GM23338 (cell line): ENCODE results near the gene SCGB3A2. TPM values are rescaled to one million over a fixed set of nuclear protein-coding genes. Genes with fewer than 3 reads are reported as not detected.

Experiments used
- ATAC-seq: fragments of 200-7000 bp; cut with Tn5 transposase; 3 replicates; pipeline ENCODE4 v1.9.1; 2020
- DNase-seq: peaks from one replicate; pipeline ENCODE4 v3.0.0-alpha.2; 2015; ENCODE audit warnings: low spot score
- H2AFZ ChIP-seq: fragments of 200-600 bp; sonication (generic); 2 replicates; pipeline ENCODE4 v1.8.0; 2016; ENCODE audit warnings: antibody characterized with exemption, mild to moderate bottlenecking, moderate library complexity
- H3F3A ChIP-seq: fragments of 200-600 bp; sonication (generic); replicated peaks from 2 replicates; pipeline ENCODE4 v1.8.0; 2017; ENCODE audit warnings: antibody characterized with exemption, mixed run types, low read depth
- H3K27ac ChIP-seq: fragments of 200-600 bp; sonication (generic); 2 replicates; pipeline ENCODE4 v1.6.1; 2016; ENCODE audit warnings: low read depth
- H3K27me3 ChIP-seq: fragments of 200-600 bp; sonication (generic); 2 replicates; pipeline ENCODE4 v1.8.0; 2016; ENCODE audit warnings: mild to moderate bottlenecking, mixed run types, moderate library complexity; ENCODE audit not compliant: insufficient read depth
- H3K36me3 ChIP-seq: fragments of 200-600 bp; sonication (generic); 2 replicates; pipeline ENCODE4 v1.8.0; 2016; ENCODE audit warnings: mild to moderate bottlenecking; ENCODE audit not compliant: insufficient read depth
- H3K4me1 ChIP-seq: fragments of 200-600 bp; sonication (generic); 2 replicates; pipeline ENCODE4 v1.8.0; 2016; ENCODE audit warnings: mild to moderate bottlenecking, moderate library complexity; ENCODE audit not compliant: insufficient read depth
- H3K4me2 ChIP-seq: fragments of 200-600 bp; sonication (generic); 2 replicates; pipeline ENCODE4 v1.7.1; 2017; ENCODE audit warnings: mixed run types
- H3K4me3 ChIP-seq: fragments of 200-600 bp; sonication (generic); 2 replicates; pipeline ENCODE4 v1.6.1; 2016; ENCODE audit warnings: mixed run types
- H3K79me2 ChIP-seq: fragments of 200-600 bp; sonication (generic); replicated peaks from 2 replicates; pipeline ENCODE4 v1.8.0; 2017; ENCODE audit warnings: mild to moderate bottlenecking; ENCODE audit not compliant: insufficient read depth
- H3K9me2 ChIP-seq: fragments of 200-600 bp; sonication (generic); 2 replicates; pipeline ENCODE4 v1.8.0; 2017; ENCODE audit not compliant: insufficient read depth
- H4K20me1 ChIP-seq: fragments of 200-600 bp; sonication (generic); replicated peaks from 2 replicates; pipeline ENCODE4 v1.8.0; 2017; ENCODE audit warnings: mild to moderate bottlenecking; ENCODE audit not compliant: insufficient read depth
- H3K27ac Mint-ChIP-seq: 2 replicates; pipeline ENCODE4 v1.8.0; 2020; ENCODE audit warnings: inconsistent platforms, mild to moderate bottlenecking, moderate library complexity, mixed read lengths
- H3K27me3 Mint-ChIP-seq: 3 replicates; pipeline ENCODE4 v1.8.0; 2022; ENCODE audit warnings: low read depth, mild to moderate bottlenecking, moderate library complexity, mixed read lengths, inconsistent platforms; ENCODE audit not compliant: insufficient read depth, poor library complexity
- H3K36me3 Mint-ChIP-seq: 3 replicates; pipeline ENCODE4 v1.8.0; 2021; ENCODE audit warnings: low read depth, mild to moderate bottlenecking, inconsistent platforms, moderate library complexity, mixed read lengths
- H3K4me1 Mint-ChIP-seq: 3 replicates; pipeline ENCODE4 v1.8.0; 2020; ENCODE audit warnings: mild to moderate bottlenecking, inconsistent platforms, mixed read lengths
- H3K4me3 Mint-ChIP-seq: 3 replicates; pipeline ENCODE4 v1.8.0; 2021; ENCODE audit warnings: moderate library complexity, mild to moderate bottlenecking, inconsistent platforms, mixed read lengths
- H3K9me3 Mint-ChIP-seq: 3 replicates; pipeline ENCODE4 v1.8.0; 2020; ENCODE audit warnings: moderate library complexity, mild to moderate bottlenecking, inconsistent platforms, mixed read lengths
- CREB1 ChIP-seq: fragments of 250-450 bp; sonication (Bioruptor Pico); IDR thresholded peaks from 2 replicates; pipeline ENCODE4 v1.5.0; 2020; ENCODE audit warnings: low read depth, mild to moderate bottlenecking, moderate library complexity
- CTCF ChIP-seq, 2 experiments: fragments of 200-600 bp in 1 of 2; sonication (generic) in 1 of 2; conservative IDR thresholded peaks; 2 replicates each; pipeline versions ENCODE4 v1.5.1 to v1.6.1; 2016 to 2017; ENCODE audit warnings: antibody characterized with exemption in 2 of 2, low read depth in 2 of 2, mild to moderate bottlenecking in 2 of 2, moderate library complexity in 1 of 2
- EZH2 ChIP-seq: fragments of 200-600 bp; sonication (generic); IDR thresholded peaks from one replicate; pipeline ENCODE4 v1.8.0; 2017; ENCODE audit warnings: antibody characterized with exemption, mild to moderate bottlenecking, low read depth; ENCODE audit not compliant: unreplicated experiment
- POLR2AphosphoS5 ChIP-seq: IDR thresholded peaks from 2 replicates; pipeline ENCODE4 v1.6.1; 2016; ENCODE audit warnings: antibody characterized with exemption, low read depth
- STAT1 ChIP-seq: IDR thresholded peaks from one replicate; pipeline ENCODE4 v1.6.1; 2016; ENCODE audit warnings: antibody characterized with exemption; ENCODE audit not compliant: unreplicated experiment
- ZNF114 ChIP-seq: fragments of 250-450 bp; sonication (Bioruptor Pico); IDR thresholded peaks from 2 replicates; pipeline ENCODE4 v1.5.0; 2020; ENCODE audit warnings: mild to moderate bottlenecking, moderate library complexity
- ZNF331 ChIP-seq: fragments of 250-450 bp; sonication (Bioruptor Pico); IDR thresholded peaks from 2 replicates; pipeline ENCODE4 v1.5.0; 2020; ENCODE audit warnings: low read depth, mild to moderate bottlenecking, moderate library complexity
- polyA plus RNA-seq: library from polyadenylated mRNA; unstranded; fragments of >200 nt; fragmentation: Nextera tagmentation; extraction: Ambion mirVana; gene quantifications from 2 replicates; pipeline ENCODE4 v1.2.1, GENCODE V29; 2016
- total RNA-seq: library from RNA; depleted of rRNA; stranded (reverse); fragments of >200 nt; shearing (Covaris generic); gene quantifications from 2 replicates; pipeline ENCODE4 v1.2.3, GENCODE V29; 2014
- TF ChIP-seq, protein P1 (sequence below): IDR thresholded peaks from one replicate; pipeline ENCODE4 v1.6.1; 2018; ENCODE audit warnings: antibody characterized with exemption; ENCODE audit not compliant: unreplicated experiment

The SCGB3A2 gene
- total and polyA plus RNA-seq, 2 experiments from 2014 or later, result 36.1 to 256 TPM

DNA sequence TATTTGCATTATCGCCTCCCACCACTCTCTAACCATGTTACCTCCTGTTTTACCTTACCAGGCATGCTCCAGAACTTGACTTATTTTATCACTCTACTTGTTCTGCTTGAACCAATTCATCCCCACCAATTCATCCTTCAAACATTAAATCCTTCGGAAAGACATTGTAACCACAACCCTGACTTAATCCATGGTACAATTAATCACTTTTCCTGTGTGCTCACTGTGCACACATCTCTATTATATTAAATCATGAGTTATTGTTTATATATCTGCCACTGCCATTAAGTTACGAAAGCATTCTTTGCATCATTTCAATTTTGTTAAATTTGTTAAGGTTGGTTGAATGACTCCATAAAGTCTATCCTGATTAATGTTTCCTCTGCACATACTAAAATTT is 35.3 kb downstream of the SCGB3A2 start (continued):
- TF ChIP-seq CREB1, result no peak
- no peak for TF ChIP-seq POLR2AphosphoS5

GRCh38 chr5:147918101-147918685 is 39.7 kb downstream of the SCGB3A2 start:
- Histone ChIP-seq H2AFZ (no peak overlapping the region), H4K20me1 (no peaks in the 10 kb centered on the region), H3K9me2 (0 out of 2 replicates have a peak, but pooled peaks cover 4% of the 10 kb centered on the region), H3K4me1 (no peaks in the 10 kb centered on the region), H3F3A (no peaks in the 10 kb centered on the region), H3K79me2 (no peaks in the 10 kb centered on the region), H3K4me3 (no peak overlapping the region), H3K27me3 (no peaks in the 10 kb centered on the region), H3K4me2 (no peak overlapping the region), H3K36me3 (no peaks in the 10 kb centered on the region), H3K27ac (no peak overlapping the region)
- no peak for ATAC-seq
- Mint-ChIP-seq H3K4me3 (no peak overlapping the region), H3K36me3 (no peaks in the 10 kb centered on the region), H3K9me3 (no peaks in the 10 kb centered on the region), H3K27ac (no peak overlapping the region), H3K4me1 (no peaks in the 10 kb centered on the region; the same call in 1 of the 3 replicates), H3K27me3 (no peaks in the 10 kb centered on the region)
- DNase-seq, result no peak
- TF ChIP-seq ZNF114 (CRISPR knock-in tag) (no peak), POLR2AphosphoS5 (no peak), EZH2 (no peak), STAT1 (no peak), CTCF (conservative IDR thresholded peaks at IDR 0.05; ENCODE audit: low read depth in 2 of 2) (no peak), ZNF331 (CRISPR knock-in tag) (no peak)
- TF ChIP-seq, protein P1, sequence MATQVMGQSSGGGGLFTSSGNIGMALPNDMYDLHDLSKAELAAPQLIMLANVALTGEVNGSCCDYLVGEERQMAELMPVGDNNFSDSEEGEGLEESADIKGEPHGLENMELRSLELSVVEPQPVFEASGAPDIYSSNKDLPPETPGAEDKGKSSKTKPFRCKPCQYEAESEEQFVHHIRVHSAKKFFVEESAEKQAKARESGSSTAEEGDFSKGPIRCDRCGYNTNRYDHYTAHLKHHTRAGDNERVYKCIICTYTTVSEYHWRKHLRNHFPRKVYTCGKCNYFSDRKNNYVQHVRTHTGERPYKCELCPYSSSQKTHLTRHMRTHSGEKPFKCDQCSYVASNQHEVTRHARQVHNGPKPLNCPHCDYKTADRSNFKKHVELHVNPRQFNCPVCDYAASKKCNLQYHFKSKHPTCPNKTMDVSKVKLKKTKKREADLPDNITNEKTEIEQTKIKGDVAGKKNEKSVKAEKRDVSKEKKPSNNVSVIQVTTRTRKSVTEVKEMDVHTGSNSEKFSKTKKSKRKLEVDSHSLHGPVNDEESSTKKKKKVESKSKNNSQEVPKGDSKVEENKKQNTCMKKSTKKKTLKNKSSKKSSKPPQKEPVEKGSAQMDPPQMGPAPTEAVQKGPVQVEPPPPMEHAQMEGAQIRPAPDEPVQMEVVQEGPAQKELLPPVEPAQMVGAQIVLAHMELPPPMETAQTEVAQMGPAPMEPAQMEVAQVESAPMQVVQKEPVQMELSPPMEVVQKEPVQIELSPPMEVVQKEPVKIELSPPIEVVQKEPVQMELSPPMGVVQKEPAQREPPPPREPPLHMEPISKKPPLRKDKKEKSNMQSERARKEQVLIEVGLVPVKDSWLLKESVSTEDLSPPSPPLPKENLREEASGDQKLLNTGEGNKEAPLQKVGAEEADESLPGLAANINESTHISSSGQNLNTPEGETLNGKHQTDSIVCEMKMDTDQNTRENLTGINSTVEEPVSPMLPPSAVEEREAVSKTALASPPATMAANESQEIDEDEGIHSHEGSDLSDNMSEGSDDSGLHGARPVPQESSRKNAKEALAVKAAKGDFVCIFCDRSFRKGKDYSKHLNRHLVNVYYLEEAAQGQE, result no peak

DNA sequence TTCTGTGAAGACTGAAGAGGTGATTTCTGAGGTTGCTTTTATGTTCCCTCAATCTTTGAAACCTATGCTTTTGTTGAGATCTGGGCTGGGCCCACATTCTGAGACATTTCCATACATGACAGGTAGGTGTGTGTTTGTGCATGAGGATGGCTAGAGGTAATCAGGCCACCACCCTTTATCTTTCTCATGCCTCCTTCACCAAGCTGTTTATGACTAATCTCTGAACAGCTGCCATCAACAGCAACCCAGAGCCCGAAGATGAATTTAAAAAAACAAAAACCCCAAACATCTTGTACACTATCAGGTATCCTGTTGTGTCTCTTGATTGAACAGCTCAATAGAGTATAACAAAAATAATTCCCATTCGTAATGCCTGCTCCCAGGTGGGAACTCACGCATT is 40.4 kb downstream of the SCGB3A2 start:
- no peak for ATAC-seq
- no peaks in the 10 kb centered on the region; the same call in 1 of the 3 replicates for H3K4me1 Mint-ChIP-seq
- no peaks in the 10 kb centered on the region for H4K20me1 ChIP-seq
- H3K79me2 ChIP-seq, result no peaks in the 10 kb centered on the region
- no peak overlapping the region for H3K4me2 ChIP-seq
- no peaks in the 10 kb centered on the region for H3K27me3 Mint-ChIP-seq
- H3K4me3 Mint-ChIP-seq, result no peak overlapping the region
- no peaks in the 10 kb centered on the region for H3K4me1 ChIP-seq
- no peak overlapping the region for H3K27ac Mint-ChIP-seq
- no peaks in the 10 kb centered on the region for H3F3A ChIP-seq
- H3K36me3 ChIP-seq, result no peaks in the 10 kb centered on the region
- H3K27ac ChIP-seq, result no peak overlapping the region
- no peaks in the 10 kb centered on the region for H3K27me3 ChIP-seq
- 0 out of 2 replicates have a peak, but pooled peaks cover 6% of the 10 kb centered on the region for H3K9me2 ChIP-seq
- H3K4me3 ChIP-seq, result no peak overlapping the region
- H3K9me3 Mint-ChIP-seq, result no peaks in the 10 kb centered on the region
- H2AFZ ChIP-seq, result no peak overlapping the region
- no peaks in the 10 kb centered on the region for H3K36me3 Mint-ChIP-seq
- DNase-seq, result no peak
- TF ChIP-seq CTCF (conservative IDR thresholded peaks at IDR 0.05; ENCODE audit: low read depth in 2 of 2), result no peak
- no peak for TF ChIP-seq STAT1
